NCI-H2171 treated with DMSO at 0.1 percent for 48 hours (cell line): ENCODE measurements around the gene PEAK1.

Source experiments
- DNase-seq: peaks from one replicate; lab custom pipeline; 2025; lab: John Stamatoyannopoulos, UW

Gene PEAK1

GRCh38 chr15:77398927-77399326 is 21.0 kb downstream of the PEAK1 start:
- DNase-seq = no peak

- no peak for DNase-seq
Observed at GRCh38 chr15:77396692-77397091, 23.2 kb downstream of the PEAK1 start.

- DNase-seq = no peak
Observed at GRCh38 chr15:77395013-77395774, 24.7 kb downstream of the PEAK1 start.

GRCh38 chr15:77393471-77393840 is 26.4 kb downstream of the PEAK1 start:
- no peak for DNase-seq

GRCh38 chr15:77392762-77393470 is 27.0 kb downstream of the PEAK1 start:
- no peak for DNase-seq

GRCh38 chr15:77391372-77391951 is 28.4 kb downstream of the PEAK1 start:
- no peak for DNase-seq

- peak; percentile 11 for DNase-seq
Observed at GRCh38 chr15:77387365-77388105, 32.4 kb downstream of the PEAK1 start.

GRCh38 chr15:77386626-77387025 is 33.3 kb downstream of the PEAK1 start:
- DNase-seq = peak; percentile 11

GRCh38 chr15:77384589-77385359 is 35.1 kb downstream of the PEAK1 start:
- no peak for DNase-seq

- no peak for DNase-seq
Observed at GRCh38 chr15:77384086-77384485, 35.8 kb downstream of the PEAK1 start.

GRCh38 chr15:77380033-77380432 is 39.9 kb downstream of the PEAK1 start:
- DNase-seq = no peak

- DNase-seq = no peak
Observed at GRCh38 chr15:77376770-77377169, 43.1 kb downstream of the PEAK1 start.

GRCh38 chr15:77375133-77375532 is 44.8 kb downstream of the PEAK1 start:
- DNase-seq = no peak

- no peak for DNase-seq
Observed at GRCh38 chr15:77373441-77373840, 46.5 kb downstream of the PEAK1 start.

- no peak for DNase-seq
Observed at GRCh38 chr15:77371850-77372563, 47.9 kb downstream of the PEAK1 start.

- DNase-seq = no peak
Observed at GRCh38 chr15:77370580-77370979, 49.3 kb downstream of the PEAK1 start.

GRCh38 chr15:77369168-77369567 is 50.7 kb downstream of the PEAK1 start:
- DNase-seq = no peak

- no peak for DNase-seq
Observed at GRCh38 chr15:77367631-77368030, 52.3 kb downstream of the PEAK1 start.

- no peak for DNase-seq
Observed at GRCh38 chr15:77361456-77361855, 58.4 kb downstream of the PEAK1 start.

- no peak for DNase-seq
Observed at GRCh38 chr15:77358545-77359240, 61.2 kb downstream of the PEAK1 start.
